B cell (primary cell): ENCODE data around the gene ARPC5L. TPM values are rescaled to one million over a fixed set of nuclear protein-coding genes. Genes with fewer than 3 reads are reported as not detected.

ENCODE experiments used
- ATAC-seq: fragments of 200-7000 bp; cut with Tn5 transposase; one replicate; pipeline ENCODE4 v1.10.0; 2021; ENCODE audit warnings: low read depth, mild to moderate bottlenecking, moderate number of reproducible peaks, moderate library complexity
- CTCF ChIA-PET: fragments of 350-600 bp; sonication (Branson Sonifier 250); formaldehyde crosslinking; loops from one replicate; lab custom pipeline; 2021; ENCODE audit warnings: antibody characterized with exemption, inconsistent platforms; lab: Charles Lee
- POLR2A ChIA-PET: fragments of 350-600 bp; sonication (Branson Sonifier 250); formaldehyde crosslinking; loops from one replicate; lab custom pipeline; 2021; ENCODE audit warnings: antibody characterized with exemption; lab: Charles Lee
- DNase-seq: peaks from one replicate; pipeline ENCODE4 v3.0.0; 2013
- H2AFZ ChIP-seq: 2 replicates; pipeline ENCODE4 v1.6.1; 2012; ENCODE audit warnings: mild to moderate bottlenecking, low read depth, low read length; ENCODE audit not compliant: insufficient read depth, poor library complexity, severe bottlenecking
- H3K27ac ChIP-seq, 2 donors: 1 replicate in 1 of 2; 2 replicates in 1 of 2; pipeline ENCODE4 v1.5.1; 2012 to 2013; ENCODE audit warnings: low read length in 2 of 2, mild to moderate bottlenecking in 2 of 2, moderate library complexity in 1 of 2
- H3K27me3 ChIP-seq, 4 experiments: fragments of 200-600 bp in 1 of 4; sonication (generic) in 1 of 4; replicated peaks in 1 of 4; 1 replicate in 2 of 4; 2 replicates in 2 of 4; pipeline versions ENCODE4 v1.6.1 to v1.7.0; 2013 to 2016; ENCODE audit warnings: low read length in 3 of 4, mild to moderate bottlenecking in 2 of 4, mixed read lengths in 1 of 4, moderate library complexity in 1 of 4; ENCODE audit not compliant: insufficient read depth in 4 of 4, control insufficient read depth in 3 of 4; ENCODE audit errors: control extremely low read depth in 1 of 4
- H3K36me3 ChIP-seq, 2 experiments: replicated peaks in 1 of 2; 1 replicate in 1 of 2; 2 replicates in 1 of 2; pipeline versions ENCODE4 v1.6.1 to v1.7.1; 2013; ENCODE audit warnings: low read length in 1 of 2; ENCODE audit not compliant: insufficient read depth in 2 of 2, control insufficient read depth in 1 of 2; ENCODE audit errors: control extremely low read depth in 1 of 2, extremely low read depth in 1 of 2
- H3K4me1 ChIP-seq, 2 donors: fragments of 200-600 bp in 1 of 2; sonication (generic) in 1 of 2; 1 replicate in 1 of 2; 2 replicates in 1 of 2; pipeline versions ENCODE4 v1.5.1 to v1.6.1; 2013 to 2017; ENCODE audit warnings: low read length in 2 of 2; ENCODE audit not compliant: control insufficient read depth in 2 of 2, insufficient read depth in 2 of 2
- H3K4me2 ChIP-seq: replicated peaks from 2 replicates; pipeline ENCODE3; 2012; ENCODE audit warnings: mild to moderate bottlenecking, low read depth, low read length; ENCODE audit not compliant: poor library complexity, severe bottlenecking
- H3K4me3 ChIP-seq, 5 experiments: fragments of 200-600 bp in 1 of 5; sonication (generic) in 1 of 5; 1 replicate in 3 of 5; 2 replicates in 2 of 5; pipeline versions ENCODE4 v1.5.1 to v1.7.0; 2011 to 2016; ENCODE audit warnings: low read length in 4 of 5, mild to moderate bottlenecking in 4 of 5, low read depth in 2 of 5, control low read depth in 1 of 5, moderate library complexity in 1 of 5; ENCODE audit not compliant: insufficient read depth in 1 of 5; ENCODE audit errors: control extremely low read depth in 1 of 5, extremely low read depth in 1 of 5
- H3K79me2 ChIP-seq: fragments of 200-600 bp; sonication (generic); one replicate; pipeline ENCODE4 v1.6.0; 2016; ENCODE audit warnings: low read length; ENCODE audit not compliant: control insufficient read depth, insufficient read depth
- H3K9ac ChIP-seq: fragments of 200-600 bp; sonication (generic); 2 replicates; pipeline ENCODE4 v1.6.1; 2017; ENCODE audit warnings: mild to moderate bottlenecking, low read length, moderate library complexity
- H3K9me3 ChIP-seq, 3 donors: one replicate each; pipeline versions ENCODE4 v1.6.1 to v1.7.1; 2013; ENCODE audit warnings: low read length in 2 of 3; ENCODE audit not compliant: control insufficient read depth in 2 of 3, insufficient read depth in 1 of 3; ENCODE audit errors: control extremely low read depth in 1 of 3
- H4K20me1 ChIP-seq: 2 replicates; pipeline ENCODE4 v1.6.0; 2012; ENCODE audit warnings: mild to moderate bottlenecking, low read length; ENCODE audit not compliant: insufficient read depth, control insufficient read depth, poor library complexity, severe bottlenecking
- H3K27ac Mint-ChIP-seq: one replicate; pipeline ENCODE4 v1.8.0; 2021; ENCODE audit warnings: mixed read lengths
- H3K27me3 Mint-ChIP-seq: one replicate; pipeline ENCODE4 v1.8.0; 2021; ENCODE audit warnings: mixed read lengths
- H3K4me1 Mint-ChIP-seq: one replicate; pipeline ENCODE4 v1.8.0; 2021; ENCODE audit warnings: mixed read lengths
- H3K4me3 Mint-ChIP-seq: one replicate; pipeline ENCODE4 v1.8.0; 2021; ENCODE audit warnings: mixed read lengths
- H3K9me3 Mint-ChIP-seq: one replicate; pipeline ENCODE4 v1.8.0; 2022; ENCODE audit warnings: mixed read lengths; ENCODE audit not compliant: insufficient read depth
- CTCF ChIP-seq: fragments of 200-600 bp; IDR thresholded peaks from one replicate; pipeline ENCODE4 v1.8.0; 2022; ENCODE audit warnings: antibody characterized with exemption, mild to moderate bottlenecking
- EZH2 ChIP-seq: IDR thresholded peaks from 2 replicates; pipeline ENCODE4 v1.6.1; 2012; ENCODE audit warnings: borderline replicate concordance, low read depth, mild to moderate bottlenecking, moderate library complexity, low read length; ENCODE audit not compliant: insufficient read depth, poor library complexity, severe bottlenecking
- WGBS: methylation state at CpG from one replicate; pipeline ENCODE4 v1.1.5; 2013; ENCODE audit warnings: missing lambda C conversion rate; ENCODE audit not compliant: insufficient coverage; 5-methylcytosine and 5-hydroxymethylcytosine counted together
- intact Hi-C: fragments of 100-400 bp; cut with micrococcal nuclease; formaldehyde crosslinking; loops from one replicate; pipeline ENCODE4 v1.10.0; 2022
- polyA plus RNA-seq: library from polyadenylated mRNA; depleted of rRNA; stranded (reverse); fragments of >200 nt; gene quantifications from 2 replicates; pipeline ENCODE4 v1.2.3, GENCODE V29; 2012
- total RNA-seq, 2 donors: library from RNA; stranded (reverse); fragments of 120-200 nt in 1 of 2; gene quantifications; 1 replicate in 1 of 2; 2 replicates in 1 of 2; pipeline versions ENCODE4 v1.2.3 to v1.2.4, GENCODE V29; 2013 to 2022

ARPC5L gene
- total and polyA plus RNA-seq, 2 donors (not counting 1 experiment from before 2014, with no cell fraction given): 37.3 to 66.3 TPM

DNA sequence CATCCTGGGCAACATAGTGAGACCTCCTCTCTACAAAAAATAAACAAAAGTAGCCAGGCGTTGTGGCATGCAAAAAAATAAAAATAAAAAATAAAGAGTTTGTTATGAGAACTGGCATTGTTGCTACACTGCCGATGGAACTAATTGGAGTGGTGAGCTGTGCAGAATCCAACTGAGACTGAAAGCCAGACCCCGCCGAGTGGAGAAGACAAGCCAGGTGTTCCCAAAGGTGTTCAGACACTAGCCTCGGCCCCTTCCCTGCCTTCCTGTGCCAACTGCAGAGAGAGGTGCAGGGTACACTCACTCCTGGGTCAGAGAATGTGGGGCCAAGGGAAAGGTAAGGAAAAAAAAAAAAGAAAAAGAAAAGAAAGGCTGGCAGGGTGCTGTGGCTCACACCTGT is 46.3 kb upstream of the ARPC5L start:
- Histone ChIP-seq H3K9me3 (no peaks in the 10 kb centered on the region), H3K79me2 (no peaks in the 10 kb centered on the region), H3K4me3 (no peak overlapping the region), H3K27me3 (no peaks in the 10 kb centered on the region), H3K4me1 (no peaks in the 10 kb centered on the region), H4K20me1 (no peaks in the 10 kb centered on the region), H3K9ac (no peak overlapping the region), H3K27ac (no peak overlapping the region), H3K36me3 (no peaks in the 10 kb centered on the region), H3K4me2 (no peak overlapping the region), H2AFZ (no peak overlapping the region)
- no peak for DNase-seq
- TF ChIP-seq CTCF (no peak), EZH2 (no peak)
- CTCF ChIA-PET: no interaction called here
- H3K27me3 Mint-ChIP-seq: no peaks in the 10 kb centered on the region
- H3K27ac Mint-ChIP-seq: no peak overlapping the region
- ATAC-seq: no peak
- H3K9me3 Mint-ChIP-seq: no peaks in the 10 kb centered on the region
- no peak overlapping the region for H3K4me3 Mint-ChIP-seq
- POLR2A ChIA-PET: no interaction called here
- WGBS: 92% methylated on average over 4 of the region's 5 CpGs
- intact Hi-C loops: no loop called here
- H3K4me1 Mint-ChIP-seq: no peaks in the 10 kb centered on the region

GRCh38 chr9:124818431-124819281 is 43.3 kb upstream of the ARPC5L start:
- WGBS: 80% methylated on average over 15 of the region's 18 CpGs
- no peak overlapping the region for H2AFZ ChIP-seq
- no peaks in the 10 kb centered on the region for H4K20me1 ChIP-seq
- no peaks in the 10 kb centered on the region for H3K79me2 ChIP-seq
- no peaks in the 10 kb centered on the region for H3K9me3 ChIP-seq
- intact Hi-C loops: no loop called here
- H3K4me1 ChIP-seq: no peaks in the 10 kb centered on the region
- no peak overlapping the region for H3K4me3 ChIP-seq
- no peaks in the 10 kb centered on the region for H3K36me3 ChIP-seq
- ChIA-PET CTCF (no interaction called here), POLR2A (no interaction called here)
- no peak overlapping the region for H3K9ac ChIP-seq
- no peaks in the 10 kb centered on the region for H3K27me3 Mint-ChIP-seq
- H3K27ac ChIP-seq: no peak overlapping the region
- DNase-seq (no peak), ATAC-seq (no peak)
- no peak overlapping the region for H3K4me2 ChIP-seq
- TF ChIP-seq CTCF (no peak), EZH2 (no peak)
- no peak overlapping the region for H3K4me3 Mint-ChIP-seq
- no peaks in the 10 kb centered on the region for H3K4me1 Mint-ChIP-seq
- H3K27ac Mint-ChIP-seq: no peak overlapping the region
- H3K9me3 Mint-ChIP-seq: no peaks in the 10 kb centered on the region
- H3K27me3 ChIP-seq: no peaks in the 10 kb centered on the region
